Keratinocyte (primary cell): ENCODE data around the gene ECT2L. TPM values are rescaled to one million over a fixed set of nuclear protein-coding genes. Genes with fewer than 3 reads are reported as not detected.

ENCODE experiments used
- DNase-seq: peaks from one replicate; pipeline ENCODE4 v3.0.0-alpha.2; 2011; ENCODE audit warnings: low read depth, missing footprints, low spot score
- FAIRE-seq: peaks from 2 replicates; lab custom pipeline; 2011; peaks lifted over from hg19 to GRCh38; lab: Jason Lieb, UNC
- H2AFZ ChIP-seq: 2 replicates; pipeline ENCODE4 v1.6.0; 2012; ENCODE audit warnings: low read length, control low read depth, inconsistent platforms; ENCODE audit not compliant: control insufficient read depth
- H3K27ac ChIP-seq: 2 replicates; pipeline ENCODE4 v1.5.1; 2011; ENCODE audit warnings: low read length; ENCODE audit not compliant: control insufficient read depth, insufficient read depth
- H3K27me3 ChIP-seq: 3 replicates; pipeline ENCODE4 v1.6.0; 2011; ENCODE audit warnings: low read length; ENCODE audit not compliant: control insufficient read depth, insufficient read depth; ENCODE audit errors: extremely low read depth
- H3K36me3 ChIP-seq, 2 experiments: 2 replicates in 1 of 2; 3 replicates in 1 of 2; pipeline ENCODE4 v1.5.1; 2011; ENCODE audit warnings: low read length in 2 of 2, mild to moderate bottlenecking in 1 of 2; ENCODE audit not compliant: control insufficient read depth in 2 of 2, insufficient read depth in 2 of 2; ENCODE audit errors: extremely low read depth in 1 of 2
- H3K4me1 ChIP-seq: 3 replicates; pipeline ENCODE4 v1.5.1; 2011; ENCODE audit warnings: low read length; ENCODE audit not compliant: control insufficient read depth, insufficient read depth; ENCODE audit errors: extremely low read depth
- H3K4me2 ChIP-seq: 3 replicates; pipeline ENCODE4 v1.6.0; 2011; ENCODE audit warnings: low read depth, low read length; ENCODE audit not compliant: control insufficient read depth, insufficient read depth; ENCODE audit errors: extremely low read depth
- H3K4me3 ChIP-seq, 3 experiments: fragments of 200-600 bp in 1 of 3; sonication (generic) in 1 of 3; 2 replicates in 2 of 3; 3 replicates in 1 of 3; pipeline ENCODE4 v1.5.1; 2011 to 2016; ENCODE audit warnings: low read length in 3 of 3, mild to moderate bottlenecking in 3 of 3, control low read depth in 2 of 3, inconsistent platforms in 1 of 3, low read depth in 1 of 3, mixed read lengths in 1 of 3, mixed run types in 1 of 3, moderate library complexity in 1 of 3; ENCODE audit not compliant: control insufficient read depth in 2 of 3, insufficient read depth in 2 of 3; ENCODE audit errors: extremely low read depth in 1 of 3
- H3K79me2 ChIP-seq: 2 replicates; pipeline ENCODE4 v1.6.0; 2012; ENCODE audit warnings: low read length; ENCODE audit not compliant: control insufficient read depth, insufficient read depth
- H3K9ac ChIP-seq: 3 replicates; pipeline ENCODE4 v1.6.0; 2011; ENCODE audit warnings: low read length; ENCODE audit not compliant: control insufficient read depth, insufficient read depth; ENCODE audit errors: extremely low read depth
- H3K9me1 ChIP-seq: 3 replicates; pipeline ENCODE4 v1.6.0; 2011; ENCODE audit warnings: low read length; ENCODE audit not compliant: control insufficient read depth, insufficient read depth; ENCODE audit errors: extremely low read depth
- H3K9me3 ChIP-seq: 2 replicates; pipeline ENCODE4 v1.5.1; 2012; ENCODE audit warnings: low read depth, low read length; ENCODE audit not compliant: control insufficient read depth
- H4K20me1 ChIP-seq: 3 replicates; pipeline ENCODE4 v1.6.0; 2011; ENCODE audit warnings: low read length; ENCODE audit not compliant: control insufficient read depth, insufficient read depth; ENCODE audit errors: extremely low read depth
- CTCF ChIP-seq, 3 experiments: IDR thresholded peaks in 1 of 3; conservative IDR thresholded peaks in 1 of 3; optimal IDR thresholded peaks in 1 of 3; 2 replicates in 2 of 3; 3 replicates in 1 of 3; pipeline versions ENCODE3 to v1.5.1; 2011; ENCODE audit warnings: low read length in 3 of 3, mild to moderate bottlenecking in 3 of 3, moderate library complexity in 2 of 3, control low read depth in 1 of 3, inconsistent platforms in 1 of 3; ENCODE audit not compliant: insufficient read depth in 2 of 3; ENCODE audit errors: extremely low read depth in 1 of 3
- EZH2 ChIP-seq: IDR thresholded peaks from one replicate; pipeline ENCODE4 v1.6.1; 2012; ENCODE audit warnings: inconsistent platforms, mild to moderate bottlenecking, low read length, moderate library complexity
- dilution Hi-C: fragments of 300-500 bp; cut with MboI; formaldehyde crosslinking; loops from one replicate; pipeline ENCODE4 v1.7.0; 2020; ENCODE audit warnings: low sequenced_read_pairs; ENCODE audit not compliant: extremely low pct_ligation_motif_present
- polyA minus RNA-seq, 3 experiments: library from RNA; depleted of rRNA, polyadenylated mRNA; stranded (reverse); fragments of >200 nt; gene quantifications; 1 replicate in 1 of 3; 2 replicates in 1 of 3; 3 replicates in 1 of 3; pipeline ENCODE4 v1.2.3, GENCODE V29; 2011
- polyA plus RNA-seq, 5 experiments: library from polyadenylated mRNA; depleted of rRNA in 3 of 5; stranded (reverse) in 3 of 5; stranded (forward) in 1 of 5; unstranded in 1 of 5; fragments of >200 nt; gene quantifications; 1 replicate in 1 of 5; 2 replicates in 3 of 5; 3 replicates in 1 of 5; pipeline versions ENCODE4 v1.2.1 to v1.2.3, GENCODE V29; 2011 to 2012; ENCODE audit warnings: missing spikeins in 2 of 5, low read depth in 1 of 5, low replicate concordance in 1 of 5

Gene ECT2L, protein sequence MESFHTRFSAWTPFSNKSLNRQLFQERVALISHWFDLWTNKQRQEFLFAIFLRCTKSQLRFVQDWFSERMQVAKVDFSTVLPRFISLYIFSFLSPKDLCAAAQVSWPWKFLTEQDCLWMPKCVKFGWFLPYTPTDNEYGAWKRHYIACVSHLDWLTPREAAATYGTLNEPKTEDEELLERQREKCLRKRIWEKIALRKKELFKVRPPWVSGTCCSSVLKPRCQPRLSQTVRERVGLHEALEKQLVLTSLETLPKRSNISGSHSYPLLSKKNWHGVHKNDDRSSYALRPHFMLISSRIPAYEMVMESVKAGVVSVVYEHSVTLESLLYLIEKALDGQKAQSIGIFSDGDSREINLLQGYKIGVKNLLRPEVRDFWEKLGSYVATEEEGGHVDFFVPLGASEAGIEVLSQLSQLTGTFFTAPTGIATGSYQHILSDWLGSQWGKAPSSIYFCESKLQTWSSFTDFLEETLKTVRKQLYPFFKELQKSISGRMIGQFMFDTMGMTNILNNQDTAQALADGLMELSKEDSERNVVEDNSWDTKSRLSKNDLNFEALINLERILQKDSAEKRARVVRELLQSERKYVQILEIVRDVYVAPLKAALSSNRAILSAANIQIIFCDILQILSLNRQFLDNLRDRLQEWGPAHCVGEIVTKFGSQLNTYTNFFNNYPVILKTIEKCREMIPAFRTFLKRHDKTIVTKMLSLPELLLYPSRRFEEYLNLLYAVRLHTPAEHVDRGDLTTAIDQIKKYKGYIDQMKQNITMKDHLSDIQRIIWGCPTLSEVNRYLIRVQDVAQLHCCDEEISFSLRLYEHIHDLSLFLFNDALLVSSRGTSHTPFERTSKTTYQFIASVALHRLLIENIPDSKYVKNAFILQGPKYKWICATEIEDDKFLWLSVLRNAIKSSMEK
- polyA plus RNA-seq (0.01 to 0.06 TPM in 2 of 3 replicates, not detected in the other), polyA minus RNA-seq (0.03 to 0.06 TPM in 2 of 3 replicates, not detected in the other)
- polyA plus RNA-seq (2011; ENCODE audit: low read depth): 0.12 TPM
- 0.01 TPM in 1 of 2 replicates, not detected in the other for polyA plus RNA-seq (2011; cell fraction: cytosol; rRNA removed)
- polyA plus RNA-seq (2011; cell fraction: nucleus; rRNA removed): 0.04 and 0.05 TPM in 2 replicates
- polyA plus RNA-seq (2012; ENCODE audit: low replicate concordance): 0.16 TPM in 1 of 2 replicates, not detected in the other
- polyA minus RNA-seq (2011; cell fraction: cytosol; rRNA and poly(A)+ RNA removed): not detected
- not detected in 2 replicates for polyA minus RNA-seq (2011; cell fraction: nucleus; rRNA and poly(A)+ RNA removed)

GRCh38 chr6:138795809-138796603, at the start of gene ECT2L:
Gene ECT2L (plus strand): TSS chr6:138796087. CDS start chr6:138813275, 17,188 bp downstream.
- no peaks in the 10 kb centered on the region for H3K9me3 ChIP-seq
- dilution Hi-C loops: no loop called here
- no peaks in the 10 kb centered on the region for H3K9me1 ChIP-seq
- peak within 1 kb of the TSS; percentile 75 for H3K9ac ChIP-seq
- peak within 1 kb of the TSS; percentile 89 for H2AFZ ChIP-seq
- no peaks in the 10 kb centered on the region for H4K20me1 ChIP-seq
- H3K4me2 ChIP-seq: peak within 1 kb of the TSS; percentile 79
- no peaks in the 10 kb centered on the region for H3K36me3 ChIP-seq
- no peaks in the 10 kb centered on the region for H3K79me2 ChIP-seq
- peak within 1 kb of the TSS; percentile 30 for H3K27ac ChIP-seq
- peak within 1 kb of the TSS; percentile 32 to 61 (median 44) for H3K4me3 ChIP-seq
- FAIRE-seq (no peak), DNase-seq (no peak)
- no peaks in the 10 kb centered on the region for H3K27me3 ChIP-seq
- peaks cover 6% of the 10 kb centered on the region for H3K4me1 ChIP-seq
- no peak for TF ChIP-seq CTCF (optimal IDR thresholded peaks at IDR 0.05 in 1 of 3, IDR thresholded peaks at IDR 0.05 in 1 of 3, conservative IDR thresholded peaks at IDR 0.05 in 1 of 3; ENCODE audit: extremely low read depth in 1 of 3, insufficient read depth in 2 of 3, low read length in 3 of 3)
- no peak for TF ChIP-seq EZH2

GRCh38 chr6:138752017-138752416, 43.9 kb upstream of the ECT2L start:
- H3K27me3 ChIP-seq: no peaks in the 10 kb centered on the region
- H4K20me1 ChIP-seq: no peaks in the 10 kb centered on the region
- H2AFZ ChIP-seq: no peak overlapping the region
- DNase-seq: no peak
- no peaks in the 10 kb centered on the region for H3K36me3 ChIP-seq
- no peaks in the 10 kb centered on the region for H3K9me3 ChIP-seq
- H3K9me1 ChIP-seq: no peaks in the 10 kb centered on the region
- no peak overlapping the region for H3K4me3 ChIP-seq
- no peak for FAIRE-seq
- dilution Hi-C loops: no loop called here
- peaks cover under 1% of the 10 kb centered on the region for H3K4me1 ChIP-seq
- no peak overlapping the region for H3K27ac ChIP-seq
- no peaks in the 10 kb centered on the region for H3K79me2 ChIP-seq
- TF ChIP-seq CTCF (optimal IDR thresholded peaks at IDR 0.05 in 1 of 3, IDR thresholded peaks at IDR 0.05 in 1 of 3, conservative IDR thresholded peaks at IDR 0.05 in 1 of 3; ENCODE audit: extremely low read depth in 1 of 3, insufficient read depth in 2 of 3, low read length in 3 of 3) (no peak), EZH2 (no peak)
- H3K4me2 ChIP-seq: no peak overlapping the region
- no peak overlapping the region for H3K9ac ChIP-seq
